Endothelial cell (in vitro differentiated cells): ENCODE results near the gene SPATA16. TPM values are rescaled to one million over a fixed set of nuclear protein-coding genes. Genes with fewer than 3 reads are reported as not detected.
"Not testable (repeated sequence)": the region's sequence is repeated elsewhere in the genome, so short reads cannot be mapped to it uniquely, and the experiment has no call there.

Source experiments
- DNase-seq: peaks from one replicate; pipeline ENCODE4 v3.0.0; 2021; ENCODE audit warnings: low spot score
- H3K27ac Mint-ChIP-seq: one replicate; pipeline ENCODE4 v1.8.0; 2021; ENCODE audit warnings: mixed read lengths, inconsistent platforms; ENCODE audit not compliant: unreplicated experiment
- H3K27me3 Mint-ChIP-seq: one replicate; pipeline ENCODE4 v1.8.0; 2021; ENCODE audit warnings: mild to moderate bottlenecking, moderate library complexity, mixed read lengths, inconsistent platforms; ENCODE audit not compliant: unreplicated experiment
- H3K36me3 Mint-ChIP-seq: one replicate; pipeline ENCODE4 v1.8.0; 2021; ENCODE audit warnings: mild to moderate bottlenecking, low read depth, mixed read lengths, inconsistent platforms; ENCODE audit not compliant: unreplicated experiment
- H3K4me1 Mint-ChIP-seq: one replicate; pipeline ENCODE4 v1.8.0; 2021; ENCODE audit warnings: mild to moderate bottlenecking, mixed read lengths, inconsistent platforms; ENCODE audit not compliant: unreplicated experiment
- H3K4me3 Mint-ChIP-seq: one replicate; pipeline ENCODE4 v1.8.0; 2021; ENCODE audit warnings: mild to moderate bottlenecking, mixed read lengths, inconsistent platforms; ENCODE audit not compliant: unreplicated experiment
- H3K9me3 Mint-ChIP-seq: one replicate; pipeline ENCODE4 v1.8.0; 2021; ENCODE audit warnings: mixed read lengths, inconsistent platforms; ENCODE audit not compliant: unreplicated experiment
- CTCF ChIP-seq: fragments of 200-600 bp; sonication (generic); IDR thresholded peaks from one replicate; pipeline ENCODE4 v1.5.0; 2021; ENCODE audit warnings: antibody characterized with exemption; ENCODE audit not compliant: unreplicated experiment
- long read RNA-seq: library from polyadenylated mRNA; unstranded; transcript quantifications from one replicate; pipeline ENCODE4 v2.0.0, GENCODE V29; 2020; ENCODE audit not compliant: unreplicated experiment
- total RNA-seq: library from RNA; stranded (reverse); fragmentation: NEBNext Ultra II Directional; extraction: Animal tissue kit (Norgen Biotek cat#: 25700); gene quantifications from one replicate; pipeline ENCODE4 v1.2.1, GENCODE V29; 2021; ENCODE audit not compliant: unreplicated experiment

SPATA16 gene
- total RNA-seq: 0.15 TPM
- long read RNA-seq, partial matches to known transcripts: 0 of 1 reads
- long read RNA-seq, other reads (novel, unspliced or antisense): 1 of 1 reads

GRCh38 chr3:173140986-173141385 lies at the start of gene SPATA16:
SPATA16 (minus strand) TSS chr3:173141235; CDS start chr3:173117731, 23,504 bp downstream.
- no peak within 1 kb of the TSS for H3K27ac Mint-ChIP-seq
- H3K4me3 Mint-ChIP-seq: no peak within 1 kb of the TSS
- peaks cover 4% of the 10 kb centered on the region for H3K4me1 Mint-ChIP-seq
- H3K9me3 Mint-ChIP-seq: no peaks in the 10 kb centered on the region
- no peak for TF ChIP-seq CTCF
- no peaks in the 10 kb centered on the region for H3K36me3 Mint-ChIP-seq
- no peak for DNase-seq
- H3K27me3 Mint-ChIP-seq: peaks cover 2% of the 10 kb centered on the region

- H3K4me1 Mint-ChIP-seq, H3K4me3 Mint-ChIP-seq, H3K27ac Mint-ChIP-seq, DNase-seq, H3K27me3 Mint-ChIP-seq: not testable (repeated sequence)
- H3K36me3 Mint-ChIP-seq: peaks cover 15% of the 10 kb centered on the region
- H3K9me3 Mint-ChIP-seq: peaks cover 13% of the 10 kb centered on the region
These were observed 42.0 kb upstream of the SPATA16 start for GRCh38 chr3:173183022-173183421.

- no peak overlapping the region for H3K4me3 Mint-ChIP-seq
- H3K27me3 Mint-ChIP-seq: no peaks in the 10 kb centered on the region
- no peaks in the 10 kb centered on the region for H3K9me3 Mint-ChIP-seq
- TF ChIP-seq CTCF: no peak
- H3K36me3 Mint-ChIP-seq: no peaks in the 10 kb centered on the region
- no peak for DNase-seq
- H3K27ac Mint-ChIP-seq: no peak overlapping the region
- H3K4me1 Mint-ChIP-seq: no peaks in the 10 kb centered on the region
These were observed 32.6 kb upstream of the SPATA16 start for GRCh38 chr3:173173652-173174051.

- not testable (repeated sequence) for DNase-seq, H3K4me3 Mint-ChIP-seq, H3K4me1 Mint-ChIP-seq, H3K36me3 Mint-ChIP-seq, H3K9me3 Mint-ChIP-seq, H3K27me3 Mint-ChIP-seq, H3K27ac Mint-ChIP-seq
These were observed 18.1 kb upstream of the SPATA16 start for GRCh38 chr3:173159139-173159538.

- DNase-seq, H3K27ac Mint-ChIP-seq, H3K4me1 Mint-ChIP-seq, H3K9me3 Mint-ChIP-seq, H3K4me3 Mint-ChIP-seq, H3K27me3 Mint-ChIP-seq, H3K36me3 Mint-ChIP-seq: not testable (repeated sequence)
These were observed 15.5 kb upstream of the SPATA16 start for GRCh38 chr3:173156533-173156932.

GRCh38 chr3:173153631-173154030 lies 12.6 kb upstream of the SPATA16 start:
- TF ChIP-seq CTCF: no peak
- no peaks in the 10 kb centered on the region for H3K4me1 Mint-ChIP-seq
- H3K36me3 Mint-ChIP-seq: no peaks in the 10 kb centered on the region
- no peak for DNase-seq
- no peaks in the 10 kb centered on the region for H3K9me3 Mint-ChIP-seq
- no peaks in the 10 kb centered on the region for H3K27me3 Mint-ChIP-seq
- no peak overlapping the region for H3K27ac Mint-ChIP-seq
- no peak overlapping the region for H3K4me3 Mint-ChIP-seq
